ENCODE results near the gene JDP2. TPM values are rescaled to one million over a fixed set of nuclear protein-coding genes. Genes with fewer than 3 reads are reported as not detected.

Gene JDP2
- total and polyA plus RNA-seq, 2 donors (not counting 1 experiment from before 2014, with no cell fraction given): 7.9 to 17.9 TPM

GRCh38 chr14:75379930-75380270, 47.9 kb upstream of the JDP2 start:
- no peak overlapping the region for H3K27ac ChIP-seq (ENCODE audit: low read length in 2 of 2)
- no peak overlapping the region for H3K9ac ChIP-seq (ENCODE audit: low read length)
- peaks cover 0 to 3% (median 0%) of the 10 kb centered on the region in 4 experiments for H3K27me3 ChIP-seq (replicated peaks in 1 of 4; ENCODE audit: control extremely low read depth in 1 of 4, control insufficient read depth in 3 of 4, insufficient read depth in 4 of 4, low read length in 3 of 4)
- no peaks in the 10 kb centered on the region for H3K9me3 ChIP-seq (ENCODE audit: control extremely low read depth in 1 of 3, control insufficient read depth in 2 of 3, insufficient read depth in 1 of 3, low read length in 2 of 3)
- no peak overlapping the region for H2AFZ ChIP-seq (ENCODE audit: insufficient read depth, low read depth, low read length, poor library complexity, severe bottlenecking)
- Mint-ChIP-seq H3K27me3 (peaks cover 7% of the 10 kb centered on the region), H3K9me3 (ENCODE audit: insufficient read depth) (no peaks in the 10 kb centered on the region), H3K27ac (no peak overlapping the region), H3K4me1 (peaks cover 9% of the 10 kb centered on the region), H3K4me3 (no peak overlapping the region)
- no peaks in the 10 kb centered on the region for H3K79me2 ChIP-seq (ENCODE audit: control insufficient read depth, insufficient read depth, low read length)
- no peak for TF ChIP-seq EZH2 (IDR thresholded peaks at IDR 0.05; ENCODE audit: borderline replicate concordance, insufficient read depth, low read depth, low read length, poor library complexity, severe bottlenecking)
- TF ChIP-seq CTCF (IDR thresholded peaks at IDR 0.05): no peak
- DNase-seq (no peak), ATAC-seq (ENCODE audit: low read depth) (no peak)
- intact Hi-C loops (cut with micrococcal nuclease): no loop called here
- ChIA-PET POLR2A (no interaction called here), CTCF (no interaction called here)
- H4K20me1 ChIP-seq (ENCODE audit: control insufficient read depth, insufficient read depth, low read length, poor library complexity, severe bottlenecking): no peaks in the 10 kb centered on the region
- H3K4me2 ChIP-seq (replicated peaks; ENCODE audit: low read depth, low read length, poor library complexity, severe bottlenecking): no peak overlapping the region
- peaks cover 0 to 3% of the 10 kb centered on the region in 2 donors for H3K4me1 ChIP-seq (ENCODE audit: control insufficient read depth in 2 of 2, insufficient read depth in 2 of 2, low read length in 2 of 2)
- no peaks in the 10 kb centered on the region for H3K36me3 ChIP-seq (replicated peaks in 1 of 2; ENCODE audit: control extremely low read depth in 1 of 2, control insufficient read depth in 1 of 2, extremely low read depth in 1 of 2, insufficient read depth in 2 of 2, low read length in 1 of 2)
- no CpG with 5 or more reads among the region's 1 CpG for WGBS (ENCODE audit: insufficient coverage)
- H3K4me3 ChIP-seq (ENCODE audit: control extremely low read depth in 1 of 5, extremely low read depth in 1 of 5, insufficient read depth in 1 of 5, low read depth in 2 of 5, low read length in 4 of 5): no peak overlapping the region

- H3K4me1 ChIP-seq (ENCODE audit: control insufficient read depth in 2 of 2, insufficient read depth in 2 of 2, low read length in 2 of 2): peaks cover 0 to 3% of the 10 kb centered on the region in 2 donors
- no peak overlapping the region for H3K4me3 ChIP-seq (ENCODE audit: control extremely low read depth in 1 of 5, extremely low read depth in 1 of 5, insufficient read depth in 1 of 5, low read depth in 2 of 5, low read length in 4 of 5)
- no peak overlapping the region for H3K4me2 ChIP-seq (replicated peaks; ENCODE audit: low read depth, low read length, poor library complexity, severe bottlenecking)
- no peaks in the 10 kb centered on the region for H3K36me3 ChIP-seq (replicated peaks in 1 of 2; ENCODE audit: control extremely low read depth in 1 of 2, control insufficient read depth in 1 of 2, extremely low read depth in 1 of 2, insufficient read depth in 2 of 2, low read length in 1 of 2)
- no peaks in the 10 kb centered on the region for H3K79me2 ChIP-seq (ENCODE audit: control insufficient read depth, insufficient read depth, low read length)
- no peaks in the 10 kb centered on the region for H3K9me3 ChIP-seq (ENCODE audit: control extremely low read depth in 1 of 3, control insufficient read depth in 2 of 3, insufficient read depth in 1 of 3, low read length in 2 of 3)
- no peak overlapping the region for H3K27ac ChIP-seq (ENCODE audit: low read length in 2 of 2)
- ATAC-seq (ENCODE audit: low read depth): no peak
- peaks cover 0 to 3% (median 0%) of the 10 kb centered on the region in 4 experiments for H3K27me3 ChIP-seq (replicated peaks in 1 of 4; ENCODE audit: control extremely low read depth in 1 of 4, control insufficient read depth in 3 of 4, insufficient read depth in 4 of 4, low read length in 3 of 4)
- no peak overlapping the region for H3K9ac ChIP-seq (ENCODE audit: low read length)
- intact Hi-C loops (cut with micrococcal nuclease): no loop called here
- H2AFZ ChIP-seq (ENCODE audit: insufficient read depth, low read depth, low read length, poor library complexity, severe bottlenecking): no peak overlapping the region
- H4K20me1 ChIP-seq (ENCODE audit: control insufficient read depth, insufficient read depth, low read length, poor library complexity, severe bottlenecking): no peaks in the 10 kb centered on the region
- DNase-seq: no peak
- H3K27me3 Mint-ChIP-seq: peaks cover 7% of the 10 kb centered on the region
- no peaks in the 10 kb centered on the region for H3K9me3 Mint-ChIP-seq (ENCODE audit: insufficient read depth)
- peaks cover 9% of the 10 kb centered on the region for H3K4me1 Mint-ChIP-seq
- CTCF ChIA-PET: no interaction called here
- no peak overlapping the region for H3K27ac Mint-ChIP-seq
- TF ChIP-seq CTCF (IDR thresholded peaks at IDR 0.05): no peak
- no peak for TF ChIP-seq EZH2 (IDR thresholded peaks at IDR 0.05; ENCODE audit: borderline replicate concordance, insufficient read depth, low read depth, low read length, poor library complexity, severe bottlenecking)
- no CpG with 5 or more reads among the region's 2 CpGs for WGBS (ENCODE audit: insufficient coverage)
- POLR2A ChIA-PET: no interaction called here
- no peak overlapping the region for H3K4me3 Mint-ChIP-seq
Measured at GRCh38 chr14:75380656-75381055, 47.2 kb upstream of the JDP2 start.

Measured in B cell (primary cell).